Activated CD4-positive, alpha-beta T cell treated with anti-CD3 and anti-CD28 coated beads, Interleukin-2, amount 50 U/mL, for 4 hours (primary cell): ENCODE results near the gene PPP1R3F.

Experiments
- DNase-seq, 2 experiments: peaks; one replicate each; pipeline ENCODE4 v3.0.0-alpha.2; 2020

Gene PPP1R3F

DNA sequence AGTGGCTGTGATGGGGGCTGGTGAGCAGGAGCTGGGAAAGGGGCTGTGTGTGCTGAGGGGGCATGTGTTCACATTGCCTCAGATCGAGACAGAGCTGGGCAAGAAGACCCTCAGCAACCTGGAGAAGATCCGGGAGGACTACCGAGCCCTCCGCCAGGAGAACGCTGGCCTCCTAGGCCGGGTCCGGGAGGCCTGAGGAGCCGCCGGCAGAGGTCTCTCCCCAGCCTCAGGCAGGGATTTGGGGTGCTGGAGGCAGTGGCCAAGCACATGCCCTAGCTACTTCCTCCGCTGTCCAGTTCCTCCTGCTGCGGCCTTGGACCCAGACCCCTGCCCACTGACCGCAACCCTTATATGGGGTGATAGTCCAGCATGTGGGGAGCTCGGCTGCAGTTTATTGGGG is 19.5 kb upstream of the PPP1R3F start:
- DNase-seq = no peak

DNA sequence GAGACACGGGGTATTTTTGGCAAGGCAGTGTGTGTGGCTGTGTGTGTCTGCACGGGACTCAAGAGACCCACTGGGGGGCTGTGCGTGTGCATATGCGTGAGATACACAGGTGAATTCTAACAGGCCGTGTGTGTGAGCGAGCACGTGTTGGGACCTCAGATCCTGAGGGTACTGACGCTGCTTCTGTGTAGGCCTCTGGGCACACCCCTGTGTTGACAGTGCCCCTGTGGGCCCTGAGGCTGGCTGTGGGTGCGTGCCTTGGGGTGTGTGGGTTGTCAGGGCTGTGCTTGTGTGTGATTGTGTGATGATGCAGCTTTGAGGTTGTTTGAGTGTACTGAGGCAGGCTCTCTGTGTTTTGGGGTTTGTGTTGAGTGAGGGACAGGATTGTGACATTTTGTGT is 19.0 kb upstream of the PPP1R3F start:
- no peak for DNase-seq

DNA sequence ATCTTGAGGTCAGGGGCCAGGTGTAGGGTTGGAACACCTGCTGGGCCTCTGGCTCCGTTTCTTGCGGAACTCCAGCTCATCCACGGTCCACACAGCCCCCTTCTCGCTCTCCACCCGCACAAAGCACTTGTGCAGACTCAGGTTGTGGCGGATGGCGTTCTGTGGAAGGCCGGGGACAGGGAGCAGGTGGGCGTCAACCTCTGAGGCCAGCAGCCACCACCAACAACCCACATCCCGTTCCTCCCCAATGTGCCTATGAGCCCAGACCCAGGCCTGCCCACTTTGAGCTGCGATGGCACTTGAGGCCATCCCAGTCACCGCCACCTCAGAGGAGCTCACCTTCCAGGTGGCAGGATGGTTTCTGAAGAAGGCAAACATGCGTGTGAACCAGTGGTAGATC is 18.3 kb upstream of the PPP1R3F start:
- DNase-seq = no peak

DNA sequence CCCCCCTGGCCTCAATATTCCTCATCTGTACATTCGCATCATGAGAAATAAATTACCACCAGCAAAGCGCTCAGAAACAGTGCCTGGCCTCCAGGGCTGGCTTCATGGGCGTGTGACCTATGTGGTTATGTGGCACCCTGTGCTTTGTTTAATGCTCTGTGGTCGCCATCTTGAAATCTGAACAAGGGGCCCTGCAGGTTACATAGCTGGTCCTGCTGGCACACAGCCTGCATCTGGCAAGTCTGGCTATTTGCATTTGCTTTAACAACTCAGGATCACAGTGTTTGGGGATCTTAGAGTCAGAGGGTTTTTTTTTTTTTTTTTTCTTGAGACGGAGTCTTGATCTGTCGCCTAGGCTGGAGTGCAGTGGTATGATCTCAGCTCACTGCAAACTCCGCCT is 15.0 kb upstream of the PPP1R3F start:
- no peak for DNase-seq

- no peak for DNase-seq
These were observed 13.2 kb upstream of the PPP1R3F start for GRCh38 chrX:49256268-49256995.

GRCh38 chrX:49257074-49257790 is 12.4 kb upstream of the PPP1R3F start:
- no peak for DNase-seq

GRCh38 chrX:49257846-49258748 is 11.5 kb upstream of the PPP1R3F start:
- DNase-seq = no peak

- DNase-seq = no peak
These were observed 10.9 kb upstream of the PPP1R3F start for GRCh38 chrX:49258749-49259124.

DNA sequence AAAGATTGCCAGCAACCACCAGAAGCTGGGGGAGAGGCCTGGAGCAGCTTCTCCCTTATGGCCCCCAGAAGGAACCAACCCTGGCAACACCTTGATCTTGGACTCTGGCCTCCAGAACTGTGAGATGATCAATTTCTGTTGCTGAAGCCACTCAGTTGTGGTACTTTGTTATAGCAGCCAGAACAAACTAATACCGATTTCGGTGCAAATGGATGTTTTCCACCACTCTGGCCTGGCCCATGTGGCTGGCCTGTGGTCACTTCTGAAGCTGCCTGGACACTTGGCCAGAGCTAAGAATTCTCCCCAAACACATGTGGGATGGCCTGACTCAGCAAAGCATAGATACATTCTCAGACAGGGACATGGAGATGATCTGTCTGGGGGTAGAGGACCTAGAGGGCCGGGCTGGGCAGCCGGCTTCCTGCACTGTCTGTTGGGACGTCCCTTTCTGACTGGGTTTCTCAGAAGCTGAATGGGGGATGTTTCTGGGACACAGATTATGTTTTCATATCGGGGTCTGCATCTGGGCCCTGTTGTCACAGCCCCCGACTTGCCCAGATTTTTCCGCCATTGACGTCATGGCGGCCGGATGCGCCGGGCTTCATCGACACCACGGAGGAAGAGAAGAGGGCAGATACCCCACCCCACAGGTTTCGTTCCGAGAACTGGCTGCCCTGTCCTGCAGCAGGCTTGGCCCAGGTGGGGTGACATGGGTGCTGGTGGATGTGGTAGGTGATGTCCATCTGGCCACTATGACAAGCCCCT is 9.2 kb upstream of the PPP1R3F start:
- DNase-seq = no peak

GRCh38 chrX:49262603-49263002 is 7.0 kb upstream of the PPP1R3F start:
- no peak for DNase-seq

DNA sequence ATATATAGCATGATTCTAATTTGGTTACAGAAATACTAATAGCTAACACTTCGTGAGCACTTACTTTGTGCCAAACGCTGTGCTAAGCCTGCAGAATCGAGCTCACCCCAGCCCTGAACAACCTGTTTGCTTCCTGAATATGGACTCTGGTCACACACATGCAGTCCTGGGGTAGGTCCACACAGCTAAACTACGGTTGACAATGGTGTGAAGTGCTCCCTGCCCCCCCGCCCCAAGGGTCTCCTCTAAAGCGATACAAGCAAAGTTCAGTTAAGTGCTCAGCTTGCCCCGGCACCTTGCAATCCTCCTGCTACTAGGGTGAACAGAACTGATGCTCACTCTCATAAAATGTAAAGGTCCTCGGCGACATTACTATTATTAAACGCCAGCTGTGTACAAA is 6.0 kb upstream of the PPP1R3F start:
- DNase-seq = no peak

GRCh38 chrX:49264460-49264859 is 5.1 kb upstream of the PPP1R3F start, which contains the start of gene FOXP3:
TSS of gene FOXP3 (minus strand) at chrX:49264710. CDS start at chrX:49258505, 6,205 bp downstream.
- no peak for DNase-seq

DNA sequence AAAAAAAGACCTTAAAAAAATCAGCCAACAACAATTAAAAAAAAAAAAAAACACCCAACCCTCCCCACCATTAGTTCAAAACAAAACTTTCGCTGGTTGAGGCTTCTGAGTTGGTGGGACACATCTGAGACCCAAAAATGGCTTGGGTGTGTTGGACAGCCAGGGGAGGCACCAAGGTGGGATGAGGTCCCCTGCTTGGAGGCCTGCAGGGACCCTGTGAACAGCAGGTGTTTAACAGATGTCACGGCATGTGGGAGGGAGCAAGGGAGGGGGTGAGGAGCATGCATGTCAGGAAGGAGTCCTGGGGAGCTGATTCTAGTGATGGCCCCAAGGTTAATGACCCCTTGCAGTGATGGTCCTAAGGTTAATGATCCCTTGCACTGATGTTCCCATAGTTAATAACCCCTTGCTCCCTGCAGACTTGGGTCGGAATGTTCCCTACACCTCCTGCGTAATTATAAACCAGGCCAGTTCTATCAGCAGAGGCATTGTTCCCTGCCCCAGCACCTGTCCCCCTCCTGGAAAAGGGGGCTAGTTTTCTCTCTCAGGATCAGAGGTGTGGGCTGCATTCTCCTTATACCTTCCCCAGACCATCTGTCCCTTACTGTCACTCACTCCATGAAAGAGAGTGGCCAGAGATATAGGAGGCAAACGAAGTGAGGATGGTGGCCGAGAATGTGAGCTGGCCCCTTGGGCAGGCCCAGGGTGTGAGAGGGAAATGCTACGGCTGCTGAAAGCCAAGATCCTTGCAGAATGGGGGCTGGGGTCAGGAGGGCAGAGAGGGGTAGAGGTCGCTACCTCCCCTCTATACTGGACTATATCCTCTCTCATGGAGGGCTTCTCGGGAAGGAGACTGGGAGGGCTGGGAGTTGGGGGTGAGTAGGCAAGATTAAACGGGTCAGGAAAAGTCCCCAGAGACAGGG is 2.8 kb upstream of the PPP1R3F start:
- no peak for DNase-seq

GRCh38 chrX:49268702-49269009 is 937 bp upstream of the PPP1R3F start:
- DNase-seq = no peak

- peak; percentile 93 to 95 for DNase-seq
These were observed 405 bp upstream of the PPP1R3F start for GRCh38 chrX:49269010-49269766.

- DNase-seq = no peak
These were observed 792 bp downstream of the PPP1R3F start for GRCh38 chrX:49270249-49270921.

DNA sequence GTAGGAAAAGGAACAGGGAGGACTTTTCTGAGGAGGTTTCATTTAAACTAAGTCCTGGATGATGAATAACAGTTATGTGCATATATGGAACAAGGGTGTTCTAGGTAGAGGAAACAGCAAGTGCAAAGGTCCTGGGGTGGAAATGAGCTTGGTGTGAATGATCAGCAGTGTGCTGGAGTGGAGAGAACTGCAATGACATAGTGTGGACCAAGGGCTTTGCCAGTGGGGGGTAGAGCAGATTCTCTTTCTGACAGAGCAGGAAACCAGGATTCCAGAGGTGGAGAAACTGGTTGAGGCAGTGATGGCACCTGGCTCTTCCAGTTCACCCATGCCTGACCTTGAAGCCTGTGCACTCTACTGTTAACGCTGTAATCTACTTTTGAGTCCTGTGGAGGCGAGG is 1.7 kb downstream of the PPP1R3F start:
- DNase-seq = no peak

GRCh38 chrX:49272421-49272820 is 2.8 kb downstream of the PPP1R3F start:
- DNase-seq = no peak

- no peak for DNase-seq
These were observed 3.7 kb downstream of the PPP1R3F start for GRCh38 chrX:49273181-49273727.

GRCh38 chrX:49276207-49276606 is 6.6 kb downstream of the PPP1R3F start:
- no peak for DNase-seq
